ENCODE data around the gene MB. TPM values are rescaled to one million over a fixed set of nuclear protein-coding genes. Genes with fewer than 3 reads are reported as not detected.
A peak's percentile ranks its signal among the peaks of the same experiment; 100 is the strongest.

MB gene
- polyA plus RNA-seq, 1 donor, result 7.2 TPM

DNA sequence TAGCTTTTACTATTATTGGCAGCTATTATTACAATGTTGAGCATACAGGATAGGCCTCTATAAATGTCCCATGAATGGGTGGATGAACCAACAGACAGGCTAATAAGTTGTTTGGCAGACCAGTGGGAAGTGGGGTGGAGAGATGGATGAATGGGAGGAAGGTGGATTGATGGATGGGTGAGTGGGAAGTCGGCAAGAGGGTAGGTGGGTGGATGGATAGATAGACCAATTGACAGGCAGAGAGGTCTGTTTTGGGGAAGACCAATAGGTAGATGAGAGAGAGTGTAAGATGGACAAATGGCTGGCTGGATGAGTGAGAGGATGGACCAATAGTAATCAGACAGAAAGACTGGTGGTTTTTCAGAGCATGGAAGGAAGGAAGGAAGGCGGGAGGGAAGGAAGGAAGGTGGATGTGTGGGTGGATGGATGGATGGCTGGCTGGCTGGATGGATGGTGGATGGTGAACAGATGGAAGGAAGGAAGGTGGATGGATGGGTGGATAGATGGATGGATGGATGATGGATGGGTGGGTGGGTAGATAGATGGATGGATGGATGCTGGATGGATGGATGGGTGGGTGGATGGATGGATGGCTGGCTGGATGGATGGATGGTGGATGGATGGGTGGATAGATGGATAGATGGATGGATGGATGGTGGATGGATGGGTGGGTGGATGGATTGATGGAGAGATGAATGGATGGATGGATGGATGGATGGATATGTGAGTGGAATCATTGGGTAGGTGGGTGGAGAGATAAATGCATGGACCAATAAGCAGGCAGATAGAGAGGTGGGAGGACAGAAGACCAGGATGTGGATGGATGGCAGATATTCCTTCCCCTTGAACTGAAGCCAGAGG is 39.1 kb downstream of the MB start:
- no peak overlapping the region for H3K27ac ChIP-seq (ENCODE audit: low read length)
- WGBS (ENCODE audit: insufficient coverage, low lambda C conversion rate), result 57% methylated on average over 1 of the region's 2 CpGs
- H3K36me3 ChIP-seq (ENCODE audit: control insufficient read depth, insufficient read depth, low read length), result no peaks in the 10 kb centered on the region
- no peak for DNase-seq
- H3K9me3 ChIP-seq (ENCODE audit: control insufficient read depth, low read depth, low read length), result peaks cover 5% of the 10 kb centered on the region
- H3K4me3 ChIP-seq (ENCODE audit: low read length), result no peak overlapping the region
- H3K4me1 ChIP-seq (ENCODE audit: control insufficient read depth, insufficient read depth, low read length), result no peaks in the 10 kb centered on the region
- no peaks in the 10 kb centered on the region for H3K27me3 ChIP-seq (ENCODE audit: control insufficient read depth, insufficient read depth, low read length)

- peaks cover 5% of the 10 kb centered on the region for H3K9me3 ChIP-seq (ENCODE audit: control insufficient read depth, low read depth, low read length)
- H3K4me3 ChIP-seq (ENCODE audit: low read length), result no peak overlapping the region
- no peaks in the 10 kb centered on the region for H3K36me3 ChIP-seq (ENCODE audit: control insufficient read depth, insufficient read depth, low read length)
- no CpG with 5 or more reads among the region's 8 CpGs for WGBS (ENCODE audit: insufficient coverage, low lambda C conversion rate)
- no peaks in the 10 kb centered on the region for H3K4me1 ChIP-seq (ENCODE audit: control insufficient read depth, insufficient read depth, low read length)
- H3K27me3 ChIP-seq (ENCODE audit: control insufficient read depth, insufficient read depth, low read length), result no peaks in the 10 kb centered on the region
- DNase-seq, result no peak
- no peak overlapping the region for H3K27ac ChIP-seq (ENCODE audit: low read length)
Measured at GRCh38 chr22:35576671-35577070, 40.5 kb downstream of the MB start.

DNA sequence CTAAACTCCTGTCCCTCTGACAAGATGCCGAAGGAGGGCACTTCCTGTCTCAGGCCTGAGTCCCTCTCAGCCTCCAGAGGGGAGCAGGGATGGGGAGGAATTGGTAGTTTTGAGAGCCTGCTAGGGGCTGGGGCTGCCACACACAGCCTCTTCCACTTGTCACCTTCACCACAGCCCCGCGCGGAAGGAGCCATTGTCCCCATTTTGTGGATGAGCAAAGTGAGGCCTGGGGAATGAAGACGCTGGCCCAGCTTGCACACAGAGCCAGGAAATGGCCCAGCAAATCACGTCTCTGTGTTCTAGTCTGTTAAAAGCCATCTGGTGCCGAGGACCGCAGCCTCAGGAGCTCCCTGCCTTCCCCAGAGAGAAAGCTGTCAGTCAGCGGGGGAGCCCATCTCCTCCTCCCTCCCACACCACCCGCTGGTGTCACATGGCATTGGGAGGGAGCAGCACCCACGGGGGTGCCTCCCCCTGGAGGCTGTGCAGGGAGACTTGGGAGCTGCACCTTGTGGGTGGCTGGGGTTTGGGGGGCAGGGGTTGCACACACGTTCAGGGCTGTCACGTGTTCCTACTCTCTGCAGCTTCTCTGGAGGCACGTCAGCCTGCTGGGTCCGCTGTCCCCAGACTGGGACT is 41.9 kb downstream of the MB start:
- no peak for DNase-seq
- no CpG with 5 or more reads among the region's 15 CpGs for WGBS (ENCODE audit: insufficient coverage, low lambda C conversion rate)
- Histone ChIP-seq H3K4me3 (ENCODE audit: low read length) (no peak overlapping the region), H3K27me3 (ENCODE audit: control insufficient read depth, insufficient read depth, low read length) (no peaks in the 10 kb centered on the region), H3K27ac (ENCODE audit: low read length) (no peak overlapping the region), H3K4me1 (ENCODE audit: control insufficient read depth, insufficient read depth, low read length) (no peaks in the 10 kb centered on the region), H3K9me3 (ENCODE audit: control insufficient read depth, low read depth, low read length) (peaks cover 5% of the 10 kb centered on the region), H3K36me3 (ENCODE audit: control insufficient read depth, insufficient read depth, low read length) (no peaks in the 10 kb centered on the region)

GRCh38 chr22:35572556-35572955 is 44.6 kb downstream of the MB start:
- no peak for DNase-seq
- Histone ChIP-seq H3K4me1 (ENCODE audit: control insufficient read depth, insufficient read depth, low read length) (no peaks in the 10 kb centered on the region), H3K4me3 (ENCODE audit: low read length) (no peak overlapping the region), H3K9me3 (ENCODE audit: control insufficient read depth, low read depth, low read length) (no peaks in the 10 kb centered on the region), H3K27me3 (ENCODE audit: control insufficient read depth, insufficient read depth, low read length) (no peaks in the 10 kb centered on the region), H3K36me3 (ENCODE audit: control insufficient read depth, insufficient read depth, low read length) (no peaks in the 10 kb centered on the region), H3K27ac (ENCODE audit: low read length) (no peak overlapping the region)
- WGBS (ENCODE audit: insufficient coverage, low lambda C conversion rate), result 100% methylated on average over 2 of the region's 8 CpGs

- H3K36me3 ChIP-seq (ENCODE audit: control insufficient read depth, insufficient read depth, low read length), result no peaks in the 10 kb centered on the region
- no peaks in the 10 kb centered on the region for H3K9me3 ChIP-seq (ENCODE audit: control insufficient read depth, low read depth, low read length)
- peaks cover under 1% of the 10 kb centered on the region for H3K4me1 ChIP-seq (ENCODE audit: control insufficient read depth, insufficient read depth, low read length)
- no CpG with 5 or more reads among the region's 14 CpGs for WGBS (ENCODE audit: insufficient coverage, low lambda C conversion rate)
- H3K27ac ChIP-seq (ENCODE audit: low read length), result no peak overlapping the region
- H3K27me3 ChIP-seq (ENCODE audit: control insufficient read depth, insufficient read depth, low read length), result no peaks in the 10 kb centered on the region
- no peak overlapping the region for H3K4me3 ChIP-seq (ENCODE audit: low read length)
- no peak for DNase-seq
Measured at GRCh38 chr22:35570686-35571194, 46.4 kb downstream of the MB start.

DNA sequence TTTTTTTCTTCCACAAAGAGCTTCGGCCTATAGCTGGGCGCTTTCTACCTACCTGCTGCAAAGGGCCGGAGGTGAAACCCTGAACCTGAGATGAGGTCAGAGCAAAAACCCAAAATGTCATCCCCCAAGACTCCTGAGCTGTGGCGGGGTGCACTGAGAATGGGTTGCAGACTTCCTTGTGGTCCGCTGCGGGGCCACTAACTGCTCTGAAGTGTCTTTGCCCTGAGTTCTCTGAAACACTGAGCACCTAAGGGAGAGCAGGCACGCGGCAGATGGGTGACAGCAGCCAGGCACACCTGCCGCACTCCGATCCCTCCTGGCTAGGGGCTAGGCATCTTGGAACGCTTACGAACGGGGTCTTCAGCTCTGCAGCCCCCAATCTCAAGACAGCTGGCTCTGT is 47.2 kb downstream of the MB start:
- no CpG with 5 or more reads among the region's 13 CpGs for WGBS (ENCODE audit: insufficient coverage, low lambda C conversion rate)
- Histone ChIP-seq H3K27me3 (ENCODE audit: control insufficient read depth, insufficient read depth, low read length) (no peaks in the 10 kb centered on the region), H3K9me3 (ENCODE audit: control insufficient read depth, low read depth, low read length) (no peaks in the 10 kb centered on the region), H3K36me3 (ENCODE audit: control insufficient read depth, insufficient read depth, low read length) (no peaks in the 10 kb centered on the region), H3K27ac (ENCODE audit: low read length) (no peak overlapping the region), H3K4me1 (ENCODE audit: control insufficient read depth, insufficient read depth, low read length) (peaks cover 3% of the 10 kb centered on the region), H3K4me3 (ENCODE audit: low read length) (no peak overlapping the region)
- no peak for DNase-seq

- DNase-seq, result peak in 1 of 2 donors; percentile 39
- H3K36me3 ChIP-seq (ENCODE audit: control insufficient read depth, insufficient read depth, low read length), result no peaks in the 10 kb centered on the region
- H3K27ac ChIP-seq (ENCODE audit: low read length), result no peak overlapping the region
- no peaks in the 10 kb centered on the region for H3K9me3 ChIP-seq (ENCODE audit: control insufficient read depth, low read depth, low read length)
- no CpG with 5 or more reads among the region's 17 CpGs for WGBS (ENCODE audit: insufficient coverage, low lambda C conversion rate)
- peaks cover 3% of the 10 kb centered on the region for H3K4me1 ChIP-seq (ENCODE audit: control insufficient read depth, insufficient read depth, low read length)
- H3K4me3 ChIP-seq (ENCODE audit: low read length), result no peak overlapping the region
- no peaks in the 10 kb centered on the region for H3K27me3 ChIP-seq (ENCODE audit: control insufficient read depth, insufficient read depth, low read length)
Measured at GRCh38 chr22:35568751-35569739, 48.1 kb downstream of the MB start.

DNA sequence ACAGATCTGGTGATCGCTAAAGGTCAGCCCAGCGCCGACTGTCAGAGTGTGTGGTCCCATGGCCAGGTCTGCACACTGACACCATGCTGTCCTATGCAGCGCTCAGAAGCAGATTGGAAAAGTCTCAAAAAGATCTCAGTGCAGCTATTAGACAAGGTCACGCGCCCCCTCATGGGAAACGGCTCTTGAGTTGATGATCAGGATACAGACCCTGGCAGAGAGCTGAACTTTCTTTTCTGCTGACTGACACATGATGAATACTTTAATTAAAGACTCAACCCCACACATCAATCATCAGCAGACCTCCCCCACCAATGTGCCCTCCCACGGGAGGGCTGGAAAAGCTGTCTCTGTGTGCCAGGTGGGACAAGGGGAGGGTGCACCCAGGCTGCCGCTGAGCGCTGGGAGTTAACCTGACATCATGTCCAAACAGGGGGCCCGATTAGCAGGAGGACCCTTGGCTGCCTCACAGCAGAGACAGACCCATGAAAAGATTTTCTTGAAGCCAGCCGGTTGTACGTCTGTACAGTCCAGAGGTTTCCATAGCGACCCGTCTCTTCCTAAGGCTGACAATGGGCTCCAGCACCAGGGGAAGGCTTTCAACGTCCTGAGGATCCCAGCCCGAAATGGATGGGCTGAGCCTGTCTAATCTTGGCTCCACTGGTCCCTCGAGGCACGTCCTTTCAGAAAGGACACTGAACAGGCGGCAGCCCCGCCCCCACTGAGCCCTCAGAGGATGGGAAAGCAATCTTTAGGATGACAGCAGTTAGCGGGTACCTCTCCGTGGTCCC is 49.6 kb downstream of the MB start:
- peaks cover 3% of the 10 kb centered on the region for H3K4me1 ChIP-seq (ENCODE audit: control insufficient read depth, insufficient read depth, low read length)
- no peak overlapping the region for H3K4me3 ChIP-seq (ENCODE audit: low read length)
- DNase-seq, result no peak
- WGBS (ENCODE audit: insufficient coverage, low lambda C conversion rate), result no CpG with 5 or more reads among the region's 23 CpGs
- no peaks in the 10 kb centered on the region for H3K27me3 ChIP-seq (ENCODE audit: control insufficient read depth, insufficient read depth, low read length)
- no peaks in the 10 kb centered on the region for H3K36me3 ChIP-seq (ENCODE audit: control insufficient read depth, insufficient read depth, low read length)
- no peaks in the 10 kb centered on the region for H3K9me3 ChIP-seq (ENCODE audit: control insufficient read depth, low read depth, low read length)
- H3K27ac ChIP-seq (ENCODE audit: low read length), result no peak overlapping the region

DNA sequence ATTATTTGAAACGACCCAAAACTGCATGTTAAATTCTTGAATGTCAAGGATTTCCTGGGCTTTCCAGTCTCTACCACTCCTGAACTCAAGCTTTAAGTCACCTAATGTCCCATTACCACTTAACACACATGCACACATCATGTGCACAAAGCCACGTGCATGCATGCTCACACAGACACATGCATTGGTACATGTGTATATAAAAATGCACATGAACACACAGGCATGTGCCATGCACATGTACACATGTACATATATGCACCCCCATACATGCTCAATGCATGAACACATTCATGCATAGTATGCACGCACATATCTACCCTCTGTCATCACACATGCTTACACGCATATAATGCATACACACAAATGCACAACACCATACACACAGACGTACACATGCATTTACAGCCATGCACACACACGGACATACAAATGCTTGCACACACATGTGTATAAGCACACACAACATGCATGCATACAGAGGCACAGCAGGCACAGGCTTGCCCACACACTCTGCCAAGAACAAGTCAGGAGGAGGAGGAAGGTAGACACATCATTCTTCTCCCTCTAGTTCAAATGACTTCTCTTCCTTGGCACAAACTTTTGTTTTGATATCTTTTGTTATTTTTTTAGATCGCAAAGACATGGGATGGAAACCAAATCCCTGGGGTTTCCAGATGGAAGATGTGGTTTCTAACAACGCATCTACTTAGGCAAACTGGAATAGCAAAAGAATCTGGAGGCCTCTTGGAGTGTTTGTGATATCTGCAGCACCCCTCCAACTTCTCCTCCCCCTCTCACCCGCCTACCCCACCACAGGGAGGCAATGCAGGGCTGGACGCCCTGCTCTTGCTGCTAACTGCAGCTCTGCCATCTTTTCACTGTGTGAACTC is 51.9 kb downstream of the MB start:
- no CpG with 5 or more reads among the region's 10 CpGs for WGBS (ENCODE audit: insufficient coverage, low lambda C conversion rate)
- H3K27ac ChIP-seq (ENCODE audit: low read length), result no peak overlapping the region

More for the DNA sequence above, 51.9 kb downstream of the MB start:
- Histone ChIP-seq H3K36me3 (ENCODE audit: control insufficient read depth, insufficient read depth, low read length) (no peaks in the 10 kb centered on the region), H3K9me3 (ENCODE audit: control insufficient read depth, low read depth, low read length) (no peaks in the 10 kb centered on the region), H3K4me1 (ENCODE audit: control insufficient read depth, insufficient read depth, low read length) (peaks cover 3% of the 10 kb centered on the region), H3K4me3 (ENCODE audit: low read length) (no peak overlapping the region), H3K27me3 (ENCODE audit: control insufficient read depth, insufficient read depth, low read length) (peaks cover 4% of the 10 kb centered on the region)
- DNase-seq, result no peak

Measured in large intestine (tissue), 3 donors.